ENCODE measurements around the gene LYRM7.
"Not testable (repeated sequence)": the region's sequence is repeated elsewhere in the genome, so short reads cannot be mapped to it uniquely, and the experiment has no call there.

LYRM7 gene

DNA sequence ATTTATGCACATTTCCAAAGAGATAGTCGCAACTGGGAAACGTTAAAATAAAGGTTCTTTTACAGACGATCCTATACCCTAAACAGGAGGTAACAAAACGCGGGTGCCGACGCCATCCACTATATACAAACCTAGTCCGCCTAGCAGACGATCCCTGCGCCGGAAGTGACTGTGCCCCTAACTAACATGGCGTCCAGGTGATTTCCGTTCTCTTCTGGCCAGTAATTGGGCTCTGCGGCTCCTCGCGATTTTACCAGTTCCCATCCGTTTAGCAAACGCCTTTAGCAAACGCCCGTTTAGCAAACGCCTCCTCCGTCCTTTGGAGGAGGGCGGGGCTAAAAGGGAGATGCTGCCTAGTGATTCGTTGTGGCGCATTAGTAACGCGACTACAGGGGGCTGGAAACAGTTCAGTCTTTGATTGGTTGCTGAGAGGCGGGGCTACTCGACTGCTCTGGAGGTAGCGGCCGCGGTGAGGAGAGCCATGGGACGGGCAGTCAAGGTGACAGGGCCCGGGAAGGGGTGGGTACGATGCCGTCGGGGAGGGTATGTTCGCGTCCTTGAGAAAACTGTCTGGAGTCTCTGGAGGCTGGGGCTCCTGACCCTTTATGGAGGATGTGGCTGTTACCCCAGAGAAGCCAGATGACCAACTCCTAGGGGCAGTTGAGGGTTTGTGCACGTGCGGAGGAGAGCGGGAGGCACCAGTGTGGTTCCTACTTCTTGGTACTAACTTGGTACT lies at the start of gene LYRM7:
LYRM7 (plus strand) TSS at position 405 of the 736 bp plus-strand sequence; CDS start at position 482, 77 bp downstream.
- in situ Hi-C loops (cut with HindIII; ENCODE audit: low pct_ligation_motif_present, low pct_unique_long_range_greater_than_20kb, low sequenced_read_pairs): no loop called here
- peak; percentile 98 for DNase-seq

- in situ Hi-C loops (cut with HindIII; ENCODE audit: low pct_ligation_motif_present, low pct_unique_long_range_greater_than_20kb, low sequenced_read_pairs); DNase-seq: not testable (repeated sequence)
Measured at GRCh38 chr5:131127244-131127643, 43.5 kb upstream of the LYRM7 start.

DNA sequence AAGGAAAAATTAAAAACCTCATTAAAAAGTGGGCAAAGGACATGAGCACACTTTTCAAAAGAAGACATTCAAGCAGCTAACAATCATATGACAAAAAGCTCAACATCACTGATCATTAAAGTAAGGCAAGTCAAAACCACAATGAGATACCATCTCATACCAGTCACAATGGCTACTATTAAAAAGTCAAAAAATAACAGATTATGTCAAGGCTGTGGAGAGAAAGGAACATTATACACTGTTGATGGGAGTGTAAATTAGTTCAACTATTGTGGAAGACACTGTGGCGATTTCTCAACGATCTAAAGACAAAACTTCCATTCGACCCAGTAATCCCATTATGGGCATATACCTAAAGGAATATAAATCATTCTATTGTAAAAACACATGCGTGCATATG lies 41.4 kb upstream of the LYRM7 start:
- in situ Hi-C loops (cut with HindIII; ENCODE audit: low pct_ligation_motif_present, low pct_unique_long_range_greater_than_20kb, low sequenced_read_pairs): no loop called here
- DNase-seq: no peak

- in situ Hi-C loops (cut with HindIII; ENCODE audit: low pct_ligation_motif_present, low pct_unique_long_range_greater_than_20kb, low sequenced_read_pairs): not testable (repeated sequence)
Measured at GRCh38 chr5:131133091-131133490, 37.7 kb upstream of the LYRM7 start.

DNA sequence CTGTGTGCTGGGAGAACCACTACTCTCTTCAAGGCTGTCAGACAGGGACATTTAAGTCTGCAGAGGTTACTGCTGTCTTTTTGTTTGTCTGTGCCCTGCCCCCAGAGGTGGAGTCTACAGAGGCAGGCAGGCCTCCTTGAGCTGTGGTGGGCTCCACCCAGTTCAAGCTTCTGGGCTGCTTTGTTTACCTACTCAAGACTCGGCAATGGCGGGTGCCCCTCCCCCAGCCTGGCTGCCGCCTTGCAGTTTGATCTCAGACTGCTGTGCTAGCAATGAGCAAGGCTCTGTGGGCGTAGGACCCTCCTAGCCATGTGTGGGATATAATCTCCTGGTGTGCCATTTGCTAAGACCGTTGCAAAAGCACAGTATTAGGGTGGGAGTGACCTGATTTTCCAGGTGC lies 32.3 kb upstream of the LYRM7 start:
- DNase-seq; in situ Hi-C loops (cut with HindIII; ENCODE audit: low pct_ligation_motif_present, low pct_unique_long_range_greater_than_20kb, low sequenced_read_pairs): not testable (repeated sequence)

More at GRCh38 chr5:131133091-131133490, 37.7 kb upstream of the LYRM7 start:
- DNase-seq: not testable (repeated sequence)

DNA sequence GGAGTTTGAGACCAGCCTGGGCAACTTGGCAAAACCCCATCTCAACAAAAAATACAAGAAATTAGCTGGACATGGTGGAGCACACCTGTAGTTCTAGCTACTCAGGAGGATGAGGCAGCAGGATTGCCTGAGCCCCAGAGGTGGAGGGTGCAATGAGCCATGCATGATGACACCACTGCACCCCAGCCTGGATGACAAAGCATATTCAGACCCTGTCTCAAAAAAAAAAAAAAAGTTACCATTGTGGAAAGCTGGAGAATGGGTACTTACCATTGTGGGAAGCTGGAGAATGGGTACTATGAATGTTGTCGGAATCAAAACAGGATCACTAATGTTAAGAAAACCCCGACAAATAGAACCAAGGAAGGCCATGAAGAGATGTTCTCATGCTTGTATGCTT lies 31.4 kb upstream of the LYRM7 start:
- in situ Hi-C loops (cut with HindIII; ENCODE audit: low pct_ligation_motif_present, low pct_unique_long_range_greater_than_20kb, low sequenced_read_pairs): no loop called here
- DNase-seq: no peak

- DNase-seq: no peak
- in situ Hi-C loops (cut with HindIII; ENCODE audit: low pct_ligation_motif_present, low pct_unique_long_range_greater_than_20kb, low sequenced_read_pairs): no loop called here
Measured at GRCh38 chr5:131142970-131143617, 27.6 kb upstream of the LYRM7 start.

GRCh38 chr5:131147258-131147657 lies 23.5 kb upstream of the LYRM7 start:
- no peak for DNase-seq
- in situ Hi-C loops (cut with HindIII; ENCODE audit: low pct_ligation_motif_present, low pct_unique_long_range_greater_than_20kb, low sequenced_read_pairs): no loop called here

DNA sequence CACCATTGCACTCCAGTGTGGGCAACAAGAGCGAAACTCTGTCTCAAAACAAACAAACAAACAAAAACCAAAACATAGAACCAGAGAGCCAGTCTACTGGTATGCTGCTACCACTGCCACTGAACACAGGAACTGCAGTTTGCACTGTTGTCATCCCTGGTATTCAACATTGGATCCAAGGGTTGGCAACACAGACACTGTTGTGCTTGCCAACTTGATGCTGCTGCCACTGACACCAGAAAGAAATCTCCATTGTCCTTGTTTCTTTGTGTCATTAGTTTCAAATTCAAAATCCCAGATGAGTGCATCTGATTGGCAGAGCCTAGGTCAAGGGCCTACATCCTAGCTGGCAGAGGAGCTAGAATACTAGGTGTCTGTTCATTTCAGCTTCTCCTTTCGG lies 21.9 kb upstream of the LYRM7 start:
- in situ Hi-C loops (cut with HindIII; ENCODE audit: low pct_ligation_motif_present, low pct_unique_long_range_greater_than_20kb, low sequenced_read_pairs): no loop called here
- no peak for DNase-seq

DNA sequence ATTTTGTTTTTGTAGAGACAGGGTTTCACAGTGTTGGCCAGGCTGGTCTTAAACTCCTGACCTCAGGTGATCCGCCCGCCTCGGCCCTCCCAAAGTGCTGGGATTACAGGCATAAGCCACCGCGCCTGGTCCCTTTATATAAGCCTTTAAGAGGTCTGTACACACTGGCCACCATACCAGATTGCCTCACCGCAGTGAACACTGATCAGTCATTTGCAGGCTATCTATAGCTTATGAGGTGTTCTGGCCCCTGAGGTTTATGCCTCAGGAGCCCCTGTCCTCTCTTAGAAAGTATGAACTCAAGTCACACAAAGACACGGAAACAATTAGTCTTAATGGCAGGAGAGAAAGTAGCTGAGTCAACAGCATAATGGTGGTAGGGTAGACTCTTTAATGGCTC lies 20.3 kb upstream of the LYRM7 start:
- in situ Hi-C loops (cut with HindIII; ENCODE audit: low pct_ligation_motif_present, low pct_unique_long_range_greater_than_20kb, low sequenced_read_pairs): no loop called here

GRCh38 chr5:131151216-131151615 lies 19.5 kb upstream of the LYRM7 start:
- in situ Hi-C loops (cut with HindIII; ENCODE audit: low pct_ligation_motif_present, low pct_unique_long_range_greater_than_20kb, low sequenced_read_pairs): no loop called here
- DNase-seq: no peak

More for the DNA sequence above, 20.3 kb upstream of the LYRM7 start:
- no peak for DNase-seq

DNA sequence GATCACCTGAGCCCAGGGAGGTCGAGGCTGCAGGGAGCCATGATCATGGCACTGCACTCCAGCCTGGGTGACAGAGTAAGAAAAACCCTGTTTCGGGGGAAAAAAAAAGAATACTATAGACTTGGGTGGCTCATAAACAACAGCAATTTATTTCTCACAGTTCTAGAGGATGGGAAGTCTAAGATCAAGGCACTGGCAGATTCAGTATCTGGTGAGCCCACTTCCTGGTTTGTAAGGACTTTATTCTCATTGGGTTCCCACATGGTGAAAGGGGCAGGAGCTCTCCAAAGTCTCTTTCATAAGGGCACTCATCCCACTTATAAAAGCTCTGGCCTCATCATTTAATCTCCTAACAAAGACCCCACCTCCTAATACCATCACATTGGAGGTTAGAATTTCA lies 14.4 kb upstream of the LYRM7 start:
- DNase-seq: no peak
- in situ Hi-C loops (cut with HindIII; ENCODE audit: low pct_ligation_motif_present, low pct_unique_long_range_greater_than_20kb, low sequenced_read_pairs): no loop called here

- in situ Hi-C loops (cut with HindIII; ENCODE audit: low pct_ligation_motif_present, low pct_unique_long_range_greater_than_20kb, low sequenced_read_pairs): no loop called here
- DNase-seq: no peak
Measured at GRCh38 chr5:131156957-131157356, 13.8 kb upstream of the LYRM7 start.

DNA sequence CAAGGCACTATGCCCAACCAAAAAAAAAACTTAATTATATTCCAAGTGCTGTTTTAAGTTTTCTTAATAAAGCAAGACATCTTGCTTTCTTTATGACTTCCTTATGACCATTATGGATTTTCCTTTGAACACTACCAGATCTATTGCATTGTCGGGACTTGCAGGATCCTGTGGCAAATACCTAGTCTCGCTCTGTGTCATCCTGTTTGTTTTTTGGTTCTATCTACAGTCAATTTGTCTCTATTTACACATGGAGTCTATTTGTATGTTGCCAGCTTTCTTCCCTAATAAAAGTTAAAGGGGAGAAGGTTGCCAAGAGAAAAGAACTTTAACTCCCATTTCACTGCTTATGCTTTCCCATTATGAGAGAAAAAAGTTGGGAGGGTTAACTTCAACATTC lies 10.6 kb upstream of the LYRM7 start:
- in situ Hi-C loops (cut with HindIII; ENCODE audit: low pct_ligation_motif_present, low pct_unique_long_range_greater_than_20kb, low sequenced_read_pairs): no loop called here
- no peak for DNase-seq

DNA sequence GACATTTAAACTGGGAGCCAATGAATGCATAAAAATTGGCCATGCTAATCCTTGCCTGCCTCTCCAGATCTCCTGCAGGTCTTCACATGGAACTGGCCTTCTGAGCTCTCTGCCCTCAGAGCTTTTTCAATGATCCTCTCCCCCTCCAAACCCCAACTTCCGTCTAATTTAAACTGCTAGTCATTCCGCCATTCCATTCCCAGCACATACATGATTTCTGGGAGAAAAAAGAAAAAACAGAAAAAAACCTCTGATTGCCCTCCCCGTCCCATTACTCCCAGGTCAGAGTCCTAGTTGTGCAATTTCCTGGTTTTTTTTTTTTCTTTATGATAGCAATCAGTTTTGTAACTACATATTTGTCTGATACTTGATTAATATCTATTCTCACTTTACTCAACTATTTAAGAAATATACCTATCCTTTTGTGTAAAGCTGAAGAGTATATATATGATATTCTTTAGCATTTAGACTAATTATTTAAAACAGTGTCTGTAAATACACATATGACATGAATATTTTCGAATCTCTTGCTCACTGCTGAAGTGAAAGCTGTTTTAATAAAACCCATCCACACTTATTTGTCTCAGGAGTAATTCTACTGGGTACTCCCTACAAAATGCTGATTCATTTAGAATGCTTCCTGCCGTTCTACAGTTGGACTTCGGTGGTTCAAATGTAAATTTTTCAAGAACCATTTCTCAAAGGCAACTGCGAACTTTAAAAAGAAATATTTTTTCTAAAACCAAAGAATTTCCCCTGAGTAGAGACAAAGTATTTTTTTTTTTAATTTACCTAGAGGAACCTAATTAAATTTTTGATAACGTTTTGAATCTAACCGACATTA lies 7.2 kb upstream of the LYRM7 start:
- in situ Hi-C loops (cut with HindIII; ENCODE audit: low pct_ligation_motif_present, low pct_unique_long_range_greater_than_20kb, low sequenced_read_pairs): no loop called here

DNA sequence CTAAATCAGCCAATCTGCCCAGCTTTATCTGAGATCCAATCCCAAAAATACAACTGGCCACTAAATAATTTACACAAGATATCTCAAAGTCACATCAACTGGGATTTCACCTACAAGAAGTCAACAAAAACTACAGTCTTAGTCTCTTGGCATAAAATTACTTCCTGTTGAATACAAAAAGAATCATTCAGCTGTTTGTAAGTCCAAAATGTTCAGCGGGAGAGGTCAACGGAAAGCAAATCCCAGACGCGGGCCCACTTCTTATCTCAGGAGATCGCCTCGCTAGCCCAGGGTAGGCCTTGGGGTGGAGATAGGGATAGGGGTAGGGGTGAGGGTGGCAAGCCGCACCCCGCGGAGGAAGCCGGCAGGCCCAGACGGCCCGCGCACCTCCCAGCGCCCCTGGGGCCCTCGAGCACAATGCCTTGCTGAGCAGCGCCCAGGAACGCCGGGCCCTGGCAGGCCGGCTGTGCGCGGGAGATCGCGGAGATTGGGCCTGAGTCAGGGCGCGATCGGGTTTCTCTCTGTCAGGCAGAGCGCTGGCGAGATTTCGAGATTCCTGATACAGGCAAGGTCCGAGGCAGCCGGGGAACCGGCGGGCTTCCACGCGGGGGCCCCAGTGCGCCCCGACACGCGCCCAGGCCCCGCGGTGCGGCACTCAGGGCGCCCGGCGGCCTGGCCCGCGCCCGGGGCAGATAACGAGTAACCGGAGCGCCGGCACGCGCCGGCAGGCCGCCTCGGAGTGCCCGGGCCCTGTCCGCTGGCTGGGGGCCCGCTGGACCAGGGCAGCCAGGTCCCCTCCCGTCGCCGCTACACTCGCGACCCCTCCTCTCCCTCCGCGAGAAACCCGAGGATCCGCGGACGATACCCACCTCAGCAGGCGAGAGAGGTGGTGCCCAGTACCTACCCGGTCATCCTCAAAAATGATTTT lies 6.3 kb upstream of the LYRM7 start:
- peak; percentile 64 for DNase-seq
- in situ Hi-C loops (cut with HindIII; ENCODE audit: low pct_ligation_motif_present, low pct_unique_long_range_greater_than_20kb, low sequenced_read_pairs): no loop called here

More for the DNA sequence above, 7.2 kb upstream of the LYRM7 start:
- DNase-seq: peak; percentile 41

DNA sequence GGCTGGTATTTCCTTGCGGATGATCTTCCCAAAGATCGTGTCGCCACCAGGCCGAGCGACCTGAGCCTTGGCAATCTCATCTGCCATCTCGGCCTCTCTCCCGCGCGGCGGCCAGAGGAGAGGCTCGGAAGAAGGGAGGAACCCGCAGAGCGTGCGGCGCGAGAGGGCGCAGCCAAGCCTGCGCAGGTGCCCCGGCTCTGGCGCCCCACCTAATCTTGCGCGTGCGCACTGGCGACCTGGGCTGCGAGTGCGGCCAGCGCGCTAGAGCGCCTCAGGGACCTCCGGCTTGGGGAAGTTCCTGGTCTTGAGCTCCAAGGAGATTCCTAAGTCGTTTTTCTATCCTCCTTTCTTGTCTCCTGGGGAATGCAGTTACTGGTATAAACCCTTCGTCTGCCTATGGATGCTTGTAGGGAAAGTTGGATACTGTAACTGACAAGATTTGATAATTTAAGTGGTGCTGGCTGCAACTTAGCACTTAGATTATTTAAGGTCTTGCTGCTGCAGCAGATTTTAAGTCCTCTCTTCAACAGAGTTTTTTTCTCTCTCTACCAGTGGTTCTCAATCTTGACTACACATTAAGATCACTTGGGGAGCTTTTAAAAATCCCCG lies 5.5 kb upstream of the LYRM7 start, which contains the start of gene HINT1:
HINT1 (minus strand) TSS at position 138 of the 609 bp plus-strand sequence; CDS start at position 87, 51 bp downstream.
- in situ Hi-C loops (cut with HindIII; ENCODE audit: low pct_ligation_motif_present, low pct_unique_long_range_greater_than_20kb, low sequenced_read_pairs): no loop called here

GRCh38 chr5:131167615-131168014 lies 3.1 kb upstream of the LYRM7 start:
- DNase-seq: no peak
- in situ Hi-C loops (cut with HindIII; ENCODE audit: low pct_ligation_motif_present, low pct_unique_long_range_greater_than_20kb, low sequenced_read_pairs): no loop called here

More for the DNA sequence above, 5.5 kb upstream of the LYRM7 start, which contains the start of gene HINT1:
- DNase-seq: peak; percentile 87

All from ACHN (cell line).